IPS-11a (cell line): Measurements from ENCODE around the gene SPATC1L.

Source experiments
- H3K4me3 ChIP-seq: one replicate; pipeline ENCODE4 v1.5.1; 2013; ENCODE audit warnings: low read depth, low read length, control low read depth

Gene SPATC1L

DNA sequence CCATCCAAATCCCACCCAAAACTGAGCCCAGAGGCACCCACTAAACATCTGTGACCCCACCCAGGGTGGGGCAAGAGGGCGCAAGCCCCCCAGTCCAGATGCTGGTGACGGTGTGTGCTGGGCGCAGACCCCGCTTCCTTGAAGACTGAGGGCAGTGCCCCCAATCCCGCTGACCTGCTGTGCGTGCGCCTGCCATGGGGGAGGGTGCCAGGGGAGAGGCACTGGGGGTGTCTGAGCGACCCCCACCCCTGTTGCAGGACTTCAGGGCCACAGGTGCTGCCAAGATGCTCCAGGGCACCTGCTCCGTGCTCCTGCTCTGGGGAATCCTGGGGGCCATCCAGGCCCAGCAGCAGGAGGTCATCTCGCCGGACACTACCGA is 73.1 kb downstream of the SPATC1L start:
- no peak overlapping the region for H3K4me3 ChIP-seq
